Esophagus (tissue), 2 donors: ENCODE data around the gene CEP104. TPM values are rescaled to one million over a fixed set of nuclear protein-coding genes. Genes with fewer than 3 reads are reported as not detected.

Source experiments
- H3K27ac ChIP-seq, 2 donors: one replicate each; pipeline ENCODE4 v1.5.1; 2013; ENCODE audit warnings: low read depth in 2 of 2, mild to moderate bottlenecking in 2 of 2, inconsistent platforms in 1 of 2, low read length in 1 of 2, moderate library complexity in 1 of 2
- H3K27me3 ChIP-seq, 2 donors: one replicate each; pipeline ENCODE4 v1.6.1; 2013; ENCODE audit warnings: low read length in 2 of 2, control low read depth in 1 of 2, mild to moderate bottlenecking in 1 of 2; ENCODE audit not compliant: insufficient read depth in 2 of 2, control insufficient read depth in 1 of 2
- H3K36me3 ChIP-seq, 2 donors: one replicate each; pipeline ENCODE4 v1.6.1; 2013; ENCODE audit warnings: low read length in 1 of 2; ENCODE audit not compliant: control insufficient read depth in 2 of 2, insufficient read depth in 2 of 2
- H3K4me1 ChIP-seq, 2 donors: one replicate each; pipeline ENCODE4 v1.6.1; 2013; ENCODE audit warnings: low read length in 1 of 2; ENCODE audit not compliant: control insufficient read depth in 2 of 2, insufficient read depth in 2 of 2
- H3K4me3 ChIP-seq, 2 donors: one replicate each; pipeline ENCODE4 v1.5.1; 2013; ENCODE audit warnings: low read length in 2 of 2, mild to moderate bottlenecking in 2 of 2, low read depth in 1 of 2, moderate library complexity in 1 of 2
- H3K9me3 ChIP-seq, 2 donors: one replicate each; pipeline ENCODE4 v1.6.1; 2013; ENCODE audit warnings: mild to moderate bottlenecking in 2 of 2, low read depth in 1 of 2, low read length in 1 of 2, moderate library complexity in 1 of 2; ENCODE audit not compliant: control insufficient read depth in 2 of 2, insufficient read depth in 1 of 2
- WGBS, 2 donors: extraction: QIAGEN DNeasy Blood & Tissue Kit; methylation state at CpG; one replicate each; pipeline ENCODE4 v1.1.7; 2013; 5-methylcytosine and 5-hydroxymethylcytosine counted together
- polyA plus RNA-seq, 2 donors: library from polyadenylated mRNA; stranded (reverse); fragments of 200-250 nt; gene quantifications; one replicate each; pipeline ENCODE4 v1.2.3, GENCODE V29; 2013
- donor health status: healthy with polysubstance abuse.
- donor health status: Bipolar disorder and iron deficiency.

Gene CEP104
- polyA plus RNA-seq = 1 to 10 TPM; 6.6 to 7.0 TPM

DNA sequence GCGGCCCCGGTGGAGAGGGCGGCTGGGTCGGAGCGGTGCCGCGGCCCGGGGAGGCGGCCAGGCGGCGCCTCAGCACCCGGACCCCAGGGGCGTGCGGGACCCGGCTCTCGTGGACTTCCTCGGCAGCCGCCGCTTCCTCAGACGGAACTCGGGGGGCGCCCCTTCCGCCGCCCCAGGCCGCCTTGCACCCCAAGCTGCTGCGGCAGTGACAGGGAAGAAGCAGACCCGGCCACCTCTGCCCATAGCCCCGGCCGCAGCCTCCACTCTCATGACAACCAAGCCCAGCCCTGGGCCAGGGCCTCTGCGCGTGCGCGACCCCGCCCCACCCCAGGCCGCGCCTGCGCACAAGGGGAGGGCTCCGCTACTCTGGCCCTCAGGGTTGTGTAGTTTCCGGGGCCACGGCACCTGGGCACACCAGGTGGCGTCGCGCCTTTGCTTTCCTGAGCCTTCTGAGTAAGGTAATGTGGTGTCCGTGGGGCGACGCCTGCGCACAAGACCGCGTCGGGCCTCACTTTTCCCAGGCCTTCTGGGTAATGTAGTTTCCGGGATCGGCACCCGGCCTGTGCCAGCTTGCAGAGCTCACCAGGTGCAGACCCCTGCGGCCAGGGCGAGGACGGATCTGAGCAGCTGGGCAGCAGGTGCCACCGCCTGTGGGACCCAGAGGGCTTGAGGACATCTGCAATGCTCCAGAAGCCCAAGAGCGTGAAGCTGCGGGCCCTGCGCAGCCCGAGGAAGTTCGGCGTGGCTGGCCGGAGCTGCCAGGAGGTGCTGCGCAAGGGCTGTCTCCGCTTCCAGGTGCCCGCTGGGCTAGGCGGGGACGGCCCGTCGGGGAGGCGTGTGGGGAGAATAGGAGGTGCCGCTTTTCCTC is at the start of gene CEP104, which contains the start of gene DFFB:
TSS of gene CEP104 (minus strand) at position 289 of the 868 bp plus-strand sequence. CDS start 4,804 bp downstream, outside the sequence.
TSS of gene DFFB (plus strand) at position 554 of the 868 bp plus-strand sequence. CDS start at position 682, 128 bp downstream.
- H3K9me3 ChIP-seq = no peaks in the 10 kb centered on the region
- H3K4me1 ChIP-seq = peaks cover 3 to 10% of the 10 kb centered on the region in 2 donors
- H3K36me3 ChIP-seq = no peaks in the 10 kb centered on the region
- WGBS, 2 donors = 0% methylated on average over 67 to 73 of the region's 73 CpGs
- peak within 1 kb of the TSS; percentile 78 to 91 for H3K27ac ChIP-seq
- no peaks in the 10 kb centered on the region for H3K27me3 ChIP-seq
- H3K4me3 ChIP-seq = peak within 1 kb of the TSS; percentile 63 to 86

DNA sequence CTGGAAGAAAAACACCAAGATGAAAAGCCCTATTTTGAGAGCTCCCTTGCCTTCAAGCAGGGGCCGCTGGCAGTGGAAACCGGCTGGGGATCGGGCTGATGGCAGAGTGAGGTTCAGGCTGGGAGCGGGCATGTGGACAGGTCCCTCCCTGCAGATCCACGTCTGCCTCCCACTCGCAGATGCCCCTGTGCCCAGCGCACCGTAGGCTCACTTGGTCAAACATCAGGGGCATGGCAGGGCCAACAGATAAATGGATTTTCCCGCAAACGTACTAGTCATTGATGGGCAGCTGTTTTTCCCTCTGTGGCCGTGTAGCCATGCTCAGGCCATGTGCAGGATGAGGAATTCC is 49.6 kb upstream of the CEP104 start:
- no peak overlapping the region for H3K27ac ChIP-seq
- H3K4me1 ChIP-seq = peaks cover 0 to 2% of the 10 kb centered on the region in 2 donors
- H3K36me3 ChIP-seq = no peaks in the 10 kb centered on the region
- H3K4me3 ChIP-seq = no peak overlapping the region
- no peaks in the 10 kb centered on the region for H3K27me3 ChIP-seq
- WGBS, 2 donors = 85 to 90% methylated on average over 11 of the region's 11 CpGs
- H3K9me3 ChIP-seq = no peaks in the 10 kb centered on the region

DNA sequence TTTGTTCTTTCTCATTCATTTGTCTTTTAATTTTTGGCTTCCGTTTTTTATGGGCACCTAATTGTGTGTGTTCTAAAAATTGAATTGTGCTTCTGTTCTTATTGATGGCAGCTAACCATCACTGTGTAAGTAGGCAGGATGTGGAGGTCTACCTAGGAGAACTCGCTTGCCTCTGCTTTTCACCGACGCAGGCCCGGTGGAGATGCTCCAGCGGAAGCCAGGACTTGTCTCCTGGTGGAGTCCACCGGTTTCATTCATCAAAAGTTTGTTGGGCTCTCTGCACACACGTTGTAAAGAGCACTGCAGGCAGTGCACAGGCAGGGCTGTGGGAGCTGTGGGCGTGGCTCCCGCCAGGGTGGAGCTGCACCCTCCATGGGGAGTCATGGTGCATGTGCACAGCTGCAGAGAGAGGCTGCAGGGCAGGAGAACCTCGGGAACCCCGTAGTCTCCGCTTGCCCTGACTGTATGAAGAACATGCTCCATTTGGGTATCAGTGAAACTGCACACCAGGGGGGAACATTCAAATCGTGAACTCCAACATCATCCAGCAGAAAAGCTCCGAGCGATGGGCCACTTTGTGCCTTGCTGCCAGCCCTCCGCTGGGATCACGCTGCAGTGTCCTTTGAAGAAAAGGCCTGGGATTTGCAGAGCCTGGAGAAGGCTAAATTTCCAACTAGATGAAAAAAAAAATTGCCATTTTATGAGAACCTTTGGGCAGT is 49.1 kb upstream of the CEP104 start:
- Histone ChIP-seq H3K36me3 (no peaks in the 10 kb centered on the region), H3K27ac (no peak overlapping the region), H3K4me1 (peaks cover 0 to 2% of the 10 kb centered on the region in 2 donors), H3K9me3 (no peaks in the 10 kb centered on the region), H3K27me3 (no peaks in the 10 kb centered on the region), H3K4me3 (no peak overlapping the region)
- 82 to 85% methylated on average over 18 of the region's 18 CpGs for WGBS, 2 donors

- H3K4me3 ChIP-seq = no peak overlapping the region
- WGBS, 2 donors = 90 to 94% methylated on average over 19 of the region's 19 CpGs
Measured at GRCh38 chr1:3905266-3905952, 48.4 kb upstream of the CEP104 start.

DNA sequence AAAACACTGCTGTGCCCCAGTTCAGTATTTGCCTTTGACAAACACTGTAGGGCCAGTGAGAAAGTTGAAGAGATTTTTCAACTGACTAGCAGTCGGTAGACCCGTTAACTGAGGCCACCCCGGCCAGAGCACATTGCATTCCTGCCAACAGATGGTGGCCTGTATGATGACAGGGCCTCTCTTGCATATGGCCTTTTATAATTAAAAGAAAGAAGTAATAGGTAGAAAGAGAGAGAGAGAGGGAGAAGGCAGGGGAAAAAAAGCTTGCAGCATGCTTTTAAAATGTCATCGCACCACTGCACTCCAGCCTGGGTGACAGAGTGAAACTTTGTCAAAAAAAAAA is 47.8 kb upstream of the CEP104 start:
- no peak overlapping the region for H3K27ac ChIP-seq
- H3K4me3 ChIP-seq = no peak overlapping the region
- 91 to 96% methylated on average over 4 of the region's 4 CpGs for WGBS, 2 donors
- no peaks in the 10 kb centered on the region for H3K9me3 ChIP-seq
- H3K27me3 ChIP-seq = no peaks in the 10 kb centered on the region
- peaks cover 0 to 2% of the 10 kb centered on the region in 2 donors for H3K4me1 ChIP-seq
- H3K36me3 ChIP-seq = no peaks in the 10 kb centered on the region

More at GRCh38 chr1:3905266-3905952, 48.4 kb upstream of the CEP104 start:
- no peaks in the 10 kb centered on the region for H3K36me3 ChIP-seq
- H3K9me3 ChIP-seq = no peaks in the 10 kb centered on the region
- peaks cover 0 to 2% of the 10 kb centered on the region in 2 donors for H3K4me1 ChIP-seq
- H3K27me3 ChIP-seq = no peaks in the 10 kb centered on the region
- H3K27ac ChIP-seq = no peak overlapping the region

DNA sequence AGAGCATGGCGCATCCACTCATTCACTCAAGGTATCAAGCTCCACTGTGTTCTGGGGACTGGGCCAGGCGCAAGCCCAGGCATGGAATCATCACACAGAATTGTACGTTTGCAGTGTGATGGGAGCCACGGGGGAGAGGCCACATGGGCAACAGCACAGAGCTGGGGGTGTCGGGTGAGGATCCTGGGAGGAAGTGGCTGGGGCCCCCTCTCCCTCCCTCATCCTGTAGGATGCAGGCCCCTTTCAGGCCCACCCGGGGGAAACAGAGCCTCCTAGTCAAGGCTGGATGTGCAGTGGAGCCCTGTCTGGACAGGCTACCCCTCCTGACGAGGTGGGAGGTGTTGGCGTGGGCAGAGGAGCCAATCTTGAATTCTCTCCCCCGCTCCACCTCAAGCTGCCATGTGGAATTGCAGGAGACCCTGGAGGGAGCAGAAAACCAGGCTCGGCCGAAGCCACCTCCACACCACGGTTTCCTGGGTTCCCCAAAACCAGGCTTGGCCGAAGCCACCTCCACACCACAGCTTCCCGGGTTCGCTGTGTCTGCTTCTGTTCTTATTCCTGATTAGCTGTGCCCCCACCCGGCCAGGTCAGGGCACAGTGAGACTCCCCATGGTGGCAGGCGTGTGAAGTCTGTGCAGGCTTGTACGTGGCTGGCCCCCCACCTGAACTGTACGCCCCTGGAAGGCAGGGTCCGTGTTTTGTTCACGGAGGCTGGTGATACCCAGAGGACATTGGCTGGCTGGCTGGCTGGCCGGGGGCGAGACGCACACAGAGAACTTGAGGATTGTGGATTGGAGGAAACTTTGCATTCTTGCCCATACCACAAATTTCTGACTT is 47.2 kb upstream of the CEP104 start:
- H3K4me3 ChIP-seq = no peak overlapping the region
- WGBS, 2 donors = 79 to 84% methylated on average over 24 of the region's 24 CpGs
- H3K36me3 ChIP-seq = no peaks in the 10 kb centered on the region
- no peak overlapping the region for H3K27ac ChIP-seq
- peaks cover 0 to 4% of the 10 kb centered on the region in 2 donors for H3K4me1 ChIP-seq
- H3K9me3 ChIP-seq = no peaks in the 10 kb centered on the region
- no peaks in the 10 kb centered on the region for H3K27me3 ChIP-seq

DNA sequence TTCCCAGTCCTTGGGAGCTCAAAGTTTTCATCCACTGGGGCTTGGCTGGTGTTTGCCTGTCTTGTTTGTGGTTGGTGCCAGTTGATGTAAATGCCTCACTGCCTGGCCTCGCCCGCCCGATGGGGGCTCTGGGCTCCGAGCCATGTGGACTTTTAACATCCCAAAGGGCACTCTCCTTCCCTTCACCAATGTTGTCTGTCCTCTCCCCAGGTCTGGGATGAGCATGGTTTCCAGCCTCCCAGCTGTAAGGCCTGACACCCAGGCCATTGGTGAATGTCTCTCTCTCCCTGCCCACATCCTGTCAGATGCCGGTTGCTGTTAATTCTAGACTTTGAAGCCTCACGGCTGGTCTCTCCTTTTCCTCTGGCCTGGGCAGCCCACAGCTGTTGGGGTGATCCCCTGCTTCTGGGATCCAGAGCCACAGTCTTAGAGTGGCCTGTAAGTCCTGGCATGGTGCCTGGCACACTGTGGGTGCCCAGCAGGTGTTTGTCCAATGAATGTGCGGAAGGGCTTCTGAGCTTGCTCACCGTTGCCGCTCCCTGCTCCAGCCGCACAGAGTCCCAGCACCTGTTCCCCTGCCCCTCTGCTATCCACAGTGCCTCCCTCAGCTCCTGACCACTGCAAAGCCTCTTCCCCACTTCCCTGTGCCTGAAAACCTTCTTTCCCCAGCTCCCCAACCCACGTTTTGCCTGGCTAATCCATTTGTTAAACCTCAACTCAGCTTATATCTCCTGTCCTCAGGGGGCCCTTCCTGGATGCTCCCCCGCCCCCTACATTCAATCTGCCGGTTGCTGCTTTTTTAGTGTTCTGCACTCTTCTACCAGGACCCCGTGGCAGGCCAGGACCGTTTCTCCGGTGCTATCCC is 46.4 kb upstream of the CEP104 start:
- H3K9me3 ChIP-seq = no peaks in the 10 kb centered on the region
- 69% methylated on average over 16 of the region's 16 CpGs for WGBS, 2 donors

GRCh38 chr1:3902571-3903091 is 45.6 kb upstream of the CEP104 start:
- Histone ChIP-seq H3K9me3 (no peaks in the 10 kb centered on the region), H3K27me3 (no peaks in the 10 kb centered on the region), H3K4me1 (peaks cover 0 to 5% of the 10 kb centered on the region in 2 donors), H3K36me3 (no peaks in the 10 kb centered on the region), H3K27ac (peak overlapping the region in 1 of 2 donors; percentile 18), H3K4me3 (no peak overlapping the region)
- WGBS, 2 donors = 66 to 68% methylated on average over 10 of the region's 10 CpGs

More for the DNA sequence above, 46.4 kb upstream of the CEP104 start:
- no peaks in the 10 kb centered on the region for H3K27me3 ChIP-seq
- H3K4me3 ChIP-seq = no peak overlapping the region
- no peaks in the 10 kb centered on the region for H3K36me3 ChIP-seq
- peak overlapping the region in 1 of 2 donors; percentile 18 for H3K27ac ChIP-seq
- H3K4me1 ChIP-seq = peaks cover 0 to 5% of the 10 kb centered on the region in 2 donors
